ENCODE results near the gene NINJ2.
"Not testable (repeated sequence)": the region's sequence is repeated elsewhere in the genome, so short reads cannot be mapped to it uniquely, and the experiment has no call there.

The NINJ2 gene

DNA sequence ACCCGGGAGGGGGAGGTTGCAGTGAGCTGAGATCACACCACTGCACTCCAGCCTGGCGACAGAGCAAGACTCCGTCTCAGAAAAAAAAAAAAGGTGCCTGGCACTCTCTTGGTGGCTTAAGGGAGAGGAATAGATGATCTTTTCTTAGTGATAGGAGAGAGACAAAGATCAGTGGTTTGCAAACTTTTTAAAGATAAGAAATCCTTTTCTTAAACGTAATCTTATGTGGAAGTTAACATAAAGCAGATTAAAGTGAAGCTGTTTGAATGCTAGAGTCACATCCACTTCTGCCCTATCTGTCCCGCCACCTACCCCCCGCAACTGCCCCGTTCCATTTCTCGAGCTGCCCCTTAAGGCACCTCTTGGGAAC is 6.3 kb upstream of the NINJ2 start:
- no peak for DNase-seq

DNA sequence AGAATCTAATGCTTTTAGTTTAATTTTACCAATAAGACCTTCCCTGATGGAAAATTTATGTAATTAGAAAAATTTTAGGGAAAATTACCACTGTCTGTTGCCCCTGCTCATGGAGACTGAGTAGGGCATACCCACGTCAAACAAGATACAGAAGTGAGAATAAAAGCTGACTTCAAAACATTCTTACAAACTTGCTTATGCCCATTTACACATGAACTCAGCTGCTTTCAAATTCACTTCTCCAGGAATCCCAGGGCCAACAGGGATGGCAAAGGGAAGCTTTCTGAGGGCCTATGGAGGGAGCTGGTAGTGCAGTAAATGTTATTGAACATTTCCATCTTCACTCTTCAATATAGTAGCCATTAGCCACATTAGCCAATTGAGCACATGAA is 4.8 kb upstream of the NINJ2 start:
- DNase-seq = no peak

DNA sequence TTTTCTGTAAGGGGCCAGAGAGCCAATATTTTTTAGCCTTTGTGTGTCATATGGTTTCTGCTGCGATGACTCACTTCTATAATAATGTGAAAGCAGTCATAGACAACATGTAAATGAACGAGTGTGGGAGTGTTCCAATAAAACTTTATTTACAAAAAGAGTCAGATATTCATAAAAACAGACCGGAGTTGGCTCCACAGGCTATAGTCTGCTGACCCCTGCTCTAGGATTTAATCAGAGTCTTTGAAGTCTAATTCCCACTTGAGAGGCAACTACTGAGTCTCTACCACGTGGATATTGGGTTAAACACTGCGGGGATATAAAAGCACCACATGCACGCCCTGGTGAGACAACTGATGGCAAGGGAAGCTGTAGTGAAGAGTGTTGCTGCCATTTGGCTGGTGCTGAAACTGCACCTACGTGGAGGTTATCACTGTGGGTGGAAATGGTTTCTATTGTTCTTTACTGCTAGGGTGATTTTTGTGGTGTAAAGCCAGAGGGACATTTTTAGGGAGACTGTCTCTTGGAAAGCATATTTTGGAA is 3.6 kb upstream of the NINJ2 start:
- no peak for DNase-seq

DNA sequence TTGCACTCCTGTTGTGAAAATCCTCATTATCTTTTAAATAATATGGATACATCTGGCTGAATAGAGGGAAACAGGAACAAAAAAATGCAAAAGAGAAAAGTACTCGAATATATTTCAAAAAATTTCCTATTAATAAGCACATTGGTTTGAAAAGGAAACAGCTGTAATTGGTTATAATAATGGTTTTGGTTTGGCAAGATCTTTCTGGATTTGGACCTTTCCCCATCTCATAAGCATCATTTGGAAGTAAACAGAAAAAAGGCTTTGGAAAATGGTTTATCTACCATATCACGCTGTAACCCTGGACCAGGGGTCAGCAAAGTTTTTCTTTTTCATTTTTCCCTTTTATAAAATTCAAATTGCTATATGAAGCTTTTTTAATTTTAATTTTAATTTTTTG is 2.8 kb upstream of the NINJ2 start:
- DNase-seq = no peak

DNA sequence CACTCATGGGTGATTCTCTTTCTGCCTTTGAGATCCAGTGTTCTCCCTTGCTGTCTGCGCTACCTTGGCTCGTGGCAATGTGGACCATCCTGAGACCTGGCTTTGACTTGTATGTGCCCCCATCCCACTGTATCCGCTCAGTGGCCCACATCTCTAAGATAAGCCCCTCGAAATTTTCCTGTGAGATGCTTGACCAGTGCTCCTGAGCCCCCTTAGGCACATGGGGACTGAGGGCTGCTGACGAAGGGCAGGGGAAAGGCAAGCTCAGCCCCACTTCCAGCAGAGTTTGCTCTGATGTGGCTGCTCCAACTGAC is 1.5 kb upstream of the NINJ2 start:
- no peak for DNase-seq

DNA sequence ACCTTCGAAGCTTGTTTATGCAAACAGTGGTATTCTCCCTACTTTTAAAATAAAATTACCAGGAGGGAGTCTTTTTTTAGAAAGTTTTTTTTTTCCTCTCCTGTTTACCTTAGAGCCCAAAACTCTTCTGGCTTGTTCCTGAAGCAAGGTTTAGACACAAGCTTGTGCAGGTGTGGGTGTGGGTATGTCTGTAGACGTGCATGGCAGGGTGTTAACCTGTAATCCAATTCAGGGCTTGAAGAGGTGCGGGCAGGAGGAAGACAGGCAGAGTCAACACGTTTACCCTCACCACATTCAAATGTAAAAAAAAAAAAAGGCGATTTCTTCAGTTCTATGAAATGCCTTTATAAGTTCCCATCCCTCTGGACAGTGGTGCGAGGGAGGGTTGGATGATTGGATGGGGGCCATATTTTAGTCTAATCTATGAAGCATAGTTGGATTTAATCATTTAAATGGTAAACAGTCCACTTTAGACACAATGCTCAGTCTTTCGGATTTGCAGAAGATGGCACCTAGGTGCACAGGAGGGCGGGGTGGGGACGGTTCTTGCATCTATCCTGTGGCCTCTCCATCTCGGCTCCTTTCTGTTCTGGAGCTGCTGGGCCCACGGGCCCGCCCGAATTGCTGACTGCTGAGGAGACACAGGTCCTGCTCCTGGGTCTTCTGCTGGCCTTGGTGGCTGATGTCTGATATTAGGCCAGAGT is 982 bp upstream of the NINJ2 start:
- no peak for DNase-seq

DNA sequence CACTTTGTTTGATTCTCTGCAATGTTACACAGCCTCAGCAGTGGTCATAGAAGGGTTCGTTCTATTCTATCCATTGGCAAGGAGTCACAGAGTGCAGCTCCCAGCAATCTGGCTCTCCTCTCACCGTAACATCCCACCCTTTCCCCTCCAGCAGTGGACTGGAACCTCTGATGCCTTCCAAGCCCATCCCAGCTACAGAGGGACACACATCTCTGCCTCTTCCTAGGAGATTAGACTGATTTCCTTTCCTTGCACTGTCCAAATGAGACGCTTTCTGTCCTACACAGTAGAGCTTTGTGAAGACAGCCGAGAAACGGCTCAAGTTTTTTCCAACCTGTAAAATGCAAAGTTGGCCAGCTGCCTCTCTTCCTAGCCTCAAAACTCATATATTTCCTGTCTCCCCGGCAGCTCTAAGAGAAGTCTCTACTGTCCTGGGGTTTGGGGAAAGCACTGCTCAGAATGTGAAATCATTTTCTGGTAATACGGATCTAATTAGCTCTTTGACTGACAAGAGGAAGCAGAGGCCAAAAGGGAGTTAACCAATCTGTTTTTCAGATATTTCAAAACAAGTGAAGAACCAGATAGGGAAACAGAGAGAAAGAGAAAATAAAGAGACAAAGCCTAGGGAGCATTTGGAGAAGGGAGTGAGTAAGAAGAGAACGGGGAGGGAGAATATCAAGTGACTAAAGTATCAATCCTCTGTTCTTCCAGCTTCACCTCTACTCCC is 516 bp downstream of the NINJ2 start:
- no peak for DNase-seq

DNA sequence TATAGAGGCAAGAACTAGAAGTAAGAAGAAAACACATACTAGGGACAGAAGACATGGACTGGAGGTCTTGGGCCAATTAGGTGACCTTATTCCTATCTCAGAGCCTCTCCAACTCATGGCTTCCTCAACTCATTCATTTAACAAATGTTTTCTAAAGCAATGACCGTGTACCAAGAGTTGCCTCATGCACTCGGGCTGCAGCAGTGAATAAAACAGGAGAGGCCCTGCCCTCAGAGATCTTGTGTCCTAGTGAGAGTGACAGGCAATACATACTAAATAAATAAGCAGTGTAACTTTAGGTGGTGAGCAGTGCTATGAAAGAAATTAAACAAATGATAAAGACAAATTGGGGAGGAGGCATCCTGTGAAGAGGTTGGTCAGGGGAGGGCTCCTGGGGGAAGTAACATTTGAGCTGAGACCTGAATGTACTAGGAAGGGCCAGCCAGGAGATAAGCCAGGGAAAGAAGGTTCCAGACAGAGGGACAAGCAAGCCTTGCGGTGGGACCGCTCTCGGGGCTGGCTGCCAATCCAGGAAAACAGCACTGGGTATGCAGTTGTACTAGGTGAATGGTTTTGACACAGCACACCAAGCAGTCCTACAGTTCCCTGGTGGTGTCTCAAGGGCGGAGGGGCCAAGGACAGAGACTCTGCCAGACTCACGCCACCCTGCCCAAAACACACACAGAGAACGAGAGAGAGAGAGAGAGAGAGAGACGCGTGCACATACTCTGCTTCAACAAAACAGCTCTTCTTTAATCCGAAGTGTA is 1.3 kb downstream of the NINJ2 start:
- no peak for DNase-seq

DNA sequence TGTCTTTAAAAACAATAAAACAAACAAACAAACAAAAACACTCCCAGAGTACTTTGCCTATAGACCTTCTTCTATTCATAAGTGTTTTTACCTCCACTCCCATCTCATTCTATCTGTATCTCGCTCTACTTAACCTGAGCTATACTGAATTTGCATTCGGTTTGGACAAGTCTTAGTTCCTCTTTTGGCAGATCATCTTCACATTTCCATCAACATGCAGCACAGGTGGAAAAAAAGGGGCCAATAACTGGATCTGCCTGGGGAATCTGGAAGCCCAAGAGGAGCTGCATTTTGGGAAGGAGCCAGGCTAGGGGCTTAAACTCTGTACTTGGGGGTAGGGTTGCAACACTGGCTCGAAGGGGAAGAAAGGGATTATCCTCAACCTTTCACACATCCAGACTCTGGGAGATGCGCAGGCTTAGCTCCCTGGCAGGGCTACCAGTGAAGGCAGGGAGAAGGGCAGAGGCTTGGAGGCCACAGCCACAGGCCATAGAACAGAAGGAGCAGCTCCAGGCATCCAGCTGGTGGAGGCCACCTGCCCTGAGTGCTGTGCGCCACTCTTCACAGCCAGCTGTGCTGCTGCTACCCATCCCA is 4.1 kb downstream of the NINJ2 start:
- no peak for DNase-seq

DNA sequence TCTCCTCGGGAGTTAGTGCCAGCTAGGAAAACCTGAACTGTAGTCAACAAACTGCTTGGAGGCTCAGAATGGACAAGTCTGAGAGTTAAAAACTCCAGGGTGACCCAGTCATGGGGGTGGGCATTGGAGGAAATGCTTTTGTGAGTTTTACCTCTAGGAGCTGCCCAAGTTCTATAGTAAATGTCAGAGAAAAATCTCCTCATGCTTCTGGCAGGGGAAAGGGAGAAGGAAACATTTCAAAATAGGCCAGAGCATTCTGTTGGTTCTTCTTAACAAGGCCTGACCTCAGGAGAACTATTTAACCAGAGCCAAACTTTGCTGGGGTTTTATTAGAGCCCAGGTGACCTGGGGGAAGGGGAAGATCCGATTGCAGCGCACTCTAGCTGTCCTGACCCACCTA is 12.3 kb downstream of the NINJ2 start:
- no peak for DNase-seq

DNA sequence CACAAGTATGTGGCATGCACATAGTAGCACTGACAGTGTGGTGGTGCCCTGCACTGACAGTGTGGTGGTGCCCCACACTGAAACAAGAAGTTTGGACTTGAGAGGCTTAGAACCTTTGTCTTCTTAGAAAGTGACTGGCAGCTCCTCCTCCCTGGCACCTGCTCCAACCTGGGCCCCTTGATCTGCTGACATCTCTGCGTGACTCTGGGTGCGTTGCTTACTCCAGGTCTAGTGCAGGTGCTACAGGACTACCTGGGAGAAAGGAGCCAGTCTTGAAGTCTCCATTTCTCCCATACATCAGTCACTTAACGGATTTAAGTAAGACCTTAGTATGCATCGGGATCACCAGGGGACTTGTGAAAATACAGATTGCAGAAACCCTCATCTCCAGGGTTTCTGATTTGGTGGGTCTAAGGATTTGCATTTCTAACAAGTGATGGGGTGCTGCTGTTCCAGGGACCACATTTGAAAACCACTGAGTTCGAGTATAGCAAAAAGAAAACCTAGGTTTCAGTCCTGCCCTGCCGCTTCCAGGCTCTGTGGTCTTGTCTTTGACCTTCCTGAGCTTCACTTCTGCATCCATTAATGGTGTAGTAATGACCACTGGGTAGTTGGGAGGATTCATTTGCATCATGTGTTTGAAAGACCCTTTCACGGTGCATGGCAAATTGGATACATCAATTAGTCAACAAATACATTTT is 15.7 kb downstream of the NINJ2 start:
- no peak for DNase-seq

DNA sequence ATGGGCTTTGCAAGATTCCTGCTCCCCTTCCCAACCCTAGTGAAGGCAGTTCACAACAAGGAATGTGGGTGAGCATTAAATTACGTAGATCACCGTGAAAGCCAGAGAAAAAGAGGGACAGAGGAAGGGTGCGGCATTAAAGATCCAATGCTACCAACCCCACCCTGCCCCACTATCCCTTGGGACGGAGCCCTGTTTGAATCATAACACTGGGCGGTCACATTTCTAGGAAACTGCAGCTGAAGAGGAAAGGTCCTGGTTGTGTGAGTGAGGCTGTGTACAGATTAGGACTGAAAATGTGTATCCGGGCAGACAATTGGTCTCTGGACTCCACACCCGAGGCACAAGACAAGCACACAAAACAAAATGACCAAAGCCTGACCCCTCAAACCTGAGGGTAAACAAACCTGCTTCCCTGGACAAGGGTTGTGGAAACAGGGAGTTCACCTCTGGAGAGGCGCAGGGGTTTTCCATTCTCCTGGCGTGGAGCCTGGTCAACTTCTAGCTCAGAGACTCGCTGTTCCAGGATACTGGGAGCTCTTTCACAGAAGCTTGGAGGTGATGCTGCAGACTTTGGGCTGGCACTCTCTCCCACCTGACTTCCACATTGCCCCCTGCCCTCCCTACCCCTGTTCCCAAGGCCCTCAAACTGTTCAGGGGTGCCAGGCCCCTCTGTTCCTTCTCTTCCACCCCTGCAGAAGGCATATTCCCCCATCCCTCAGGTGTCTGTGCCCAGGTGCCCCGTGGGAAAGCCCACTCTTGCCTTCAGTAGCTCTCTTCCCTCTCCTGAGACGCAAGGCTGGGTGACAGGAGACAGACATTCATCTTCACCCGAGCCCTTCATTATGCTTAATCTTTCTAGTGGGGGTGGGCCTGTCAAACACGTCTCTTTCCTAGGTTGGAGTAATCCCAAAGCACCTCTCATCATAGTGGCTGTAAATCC is 16.5 kb downstream of the NINJ2 start:
- no peak for DNase-seq

DNA sequence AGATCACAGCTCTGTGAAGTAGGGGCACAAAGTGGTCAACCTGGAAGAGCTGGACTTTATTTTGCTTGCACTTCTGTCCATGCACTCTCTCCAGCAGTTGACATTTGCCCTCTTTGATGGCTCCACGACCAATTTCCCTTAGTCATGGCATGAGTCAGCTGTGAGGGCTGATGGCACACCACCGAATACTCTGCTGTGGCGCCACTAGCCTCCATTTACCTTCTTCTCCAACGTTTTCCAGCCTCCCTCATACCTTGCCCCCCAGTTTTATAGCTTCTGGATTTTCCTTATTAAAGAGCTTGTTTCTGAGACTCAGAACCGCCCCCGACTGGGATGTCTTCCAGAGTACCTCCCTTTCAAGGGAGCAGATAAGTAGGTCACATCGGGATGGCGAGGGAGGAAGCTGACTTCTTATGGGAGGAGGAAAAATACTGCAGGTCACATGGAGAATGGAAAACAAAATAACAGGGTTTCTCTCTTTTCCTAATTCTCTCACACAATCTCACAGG is 17.6 kb downstream of the NINJ2 start:
- DNase-seq = no peak

DNA sequence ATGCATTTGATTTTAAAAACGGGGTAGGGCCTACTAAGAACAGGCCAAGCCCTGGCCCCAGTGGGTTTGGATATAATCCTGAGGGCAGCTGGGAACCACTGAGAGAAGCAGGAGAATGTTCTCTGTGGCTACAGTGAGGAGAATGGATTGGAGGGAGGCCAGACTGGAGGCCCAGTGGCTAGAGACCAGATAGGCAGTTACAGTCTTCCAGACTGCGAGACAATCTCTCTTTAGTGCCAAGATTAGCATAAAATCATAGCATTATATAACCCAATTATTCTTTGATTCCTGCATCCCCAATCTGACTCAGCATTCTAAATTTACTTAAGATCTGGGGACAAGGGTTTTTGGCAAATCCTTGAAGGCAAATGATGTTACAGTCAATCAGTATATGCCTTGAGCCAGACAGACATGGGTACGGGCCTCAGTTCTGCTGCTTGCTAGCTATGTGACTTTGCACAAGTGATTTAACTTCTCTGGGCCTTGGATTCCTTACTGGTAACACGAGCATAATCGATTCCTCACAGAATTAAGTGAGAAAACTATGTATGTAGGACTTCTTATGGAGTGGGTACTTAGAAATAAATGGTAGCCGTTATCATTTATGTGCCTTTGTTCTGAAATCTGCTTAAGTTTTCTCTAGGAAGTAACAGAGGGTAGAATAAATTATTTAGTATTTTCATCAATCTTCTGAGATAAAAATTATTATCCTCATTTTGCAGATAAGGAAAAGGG is 18.3 kb downstream of the NINJ2 start:
- DNase-seq = no peak

DNA sequence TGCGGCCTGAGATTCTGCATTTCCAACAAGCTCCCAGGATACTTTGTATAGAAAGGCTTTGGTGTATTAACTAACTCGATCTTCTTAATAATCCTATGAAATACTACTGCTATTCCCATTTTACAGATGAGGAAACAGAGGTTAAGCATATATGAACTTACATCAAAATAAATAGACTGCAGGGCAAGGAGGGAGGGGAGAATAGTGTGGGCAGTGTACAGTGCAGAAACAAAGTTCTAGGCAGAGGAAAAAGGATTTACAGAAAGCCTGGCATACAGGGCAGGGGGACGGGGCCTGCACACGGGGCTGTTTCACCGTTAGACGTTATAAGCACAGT is 19.0 kb downstream of the NINJ2 start:
- DNase-seq = no peak

DNA sequence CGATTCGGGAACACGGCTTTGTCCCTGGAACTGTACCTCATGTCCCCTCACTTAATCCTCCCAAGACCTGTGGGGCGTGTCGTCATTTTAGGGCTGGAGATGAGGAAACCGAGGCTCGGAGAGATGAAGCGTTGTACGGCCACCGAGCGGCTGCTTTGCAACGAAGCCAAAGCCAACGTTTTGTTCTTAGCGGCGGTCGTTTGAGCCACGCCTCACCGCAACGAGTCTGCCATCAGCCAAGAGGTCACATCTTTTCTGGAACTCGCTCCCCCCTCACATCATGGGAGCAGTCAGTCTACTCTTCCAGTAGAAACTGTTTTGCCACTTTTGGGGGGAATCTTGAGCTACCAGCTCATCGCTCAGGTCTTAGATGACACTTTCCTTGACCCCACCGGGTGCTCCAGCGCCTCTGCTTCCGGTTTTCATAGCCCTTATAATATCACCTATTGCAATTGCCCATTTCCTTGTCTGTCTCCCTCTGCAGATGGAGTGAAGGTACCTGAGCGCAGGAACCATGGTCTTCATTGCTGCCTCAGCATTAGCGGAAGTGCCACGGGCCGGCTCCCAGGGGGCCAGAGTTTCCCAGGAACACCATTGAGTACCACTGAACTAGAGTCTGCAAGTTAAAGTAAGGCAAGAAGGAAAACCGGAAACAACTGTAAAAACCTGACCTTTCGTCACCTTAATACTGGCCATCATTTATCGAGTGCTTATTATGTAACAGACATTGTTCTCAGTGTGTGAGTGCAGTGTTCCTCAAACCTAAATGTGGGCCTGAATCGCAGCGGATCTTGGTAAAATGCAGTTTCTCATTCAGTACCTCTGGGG is 19.6 kb downstream of the NINJ2 start:
- peak; percentile 32 for DNase-seq

DNA sequence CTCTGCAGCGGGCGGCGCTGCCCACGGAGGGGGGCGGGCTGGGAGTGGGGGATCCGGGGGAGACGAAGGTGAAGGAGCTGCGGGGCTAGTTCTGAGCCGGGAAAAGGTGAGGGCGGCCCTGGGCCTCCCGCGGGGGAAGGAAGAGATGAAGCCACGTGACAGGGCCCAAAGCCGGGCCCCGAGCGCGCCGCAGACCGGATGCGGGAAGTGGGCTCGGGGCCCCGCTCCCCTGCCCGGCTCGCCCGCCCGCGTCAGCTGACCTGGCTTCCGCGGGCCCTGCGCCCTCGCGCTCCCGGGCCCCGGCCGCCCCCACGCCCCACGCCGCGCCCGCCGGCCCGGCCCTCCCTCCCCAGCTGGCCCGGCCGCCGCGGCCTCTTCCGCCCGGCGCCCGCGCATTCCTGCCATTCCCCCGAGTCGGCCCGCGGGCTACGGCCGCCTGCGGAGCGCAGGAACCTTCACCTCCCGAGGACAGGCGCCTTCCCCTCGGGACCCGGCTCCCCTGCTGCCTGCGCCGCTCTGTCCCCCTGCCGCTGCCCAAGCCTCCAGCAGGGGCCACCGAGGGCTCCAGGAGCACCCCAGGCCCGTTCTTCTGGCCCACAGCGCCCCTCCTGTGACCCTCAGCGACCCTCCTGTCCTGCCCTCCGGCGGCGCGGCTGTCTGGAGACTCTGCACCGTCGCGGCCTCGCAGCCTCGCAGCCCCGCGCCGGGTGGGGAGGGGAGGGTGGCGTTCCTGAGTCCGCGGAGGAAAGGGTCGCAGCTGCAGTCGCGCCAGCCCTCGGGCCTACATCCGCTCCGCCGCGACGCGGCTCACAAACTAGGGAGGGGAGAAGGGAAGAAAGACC is 20.4 kb downstream of the NINJ2 start:
- DNase-seq = peak; percentile 78

DNA sequence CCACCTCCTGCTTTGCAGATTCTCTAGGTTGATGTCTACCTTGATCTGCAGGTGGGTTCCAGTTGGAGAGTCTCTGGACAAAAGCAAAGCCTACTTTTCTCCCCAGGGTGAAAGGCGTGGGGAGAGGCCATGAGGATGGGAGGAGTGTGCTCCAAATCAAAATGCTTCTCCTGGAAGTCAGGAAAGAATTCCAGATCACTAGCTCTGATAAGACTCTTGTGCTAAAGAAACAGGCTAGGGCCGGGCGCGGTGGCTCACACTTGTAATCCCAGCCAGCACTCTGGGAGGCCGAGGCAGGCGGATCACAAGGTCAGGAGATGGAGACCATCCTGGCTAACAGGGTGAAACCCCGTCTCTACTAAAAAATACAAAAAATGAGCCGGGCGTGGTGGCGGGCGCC is 21.9 kb downstream of the NINJ2 start:
- DNase-seq = not testable (repeated sequence)

DNA sequence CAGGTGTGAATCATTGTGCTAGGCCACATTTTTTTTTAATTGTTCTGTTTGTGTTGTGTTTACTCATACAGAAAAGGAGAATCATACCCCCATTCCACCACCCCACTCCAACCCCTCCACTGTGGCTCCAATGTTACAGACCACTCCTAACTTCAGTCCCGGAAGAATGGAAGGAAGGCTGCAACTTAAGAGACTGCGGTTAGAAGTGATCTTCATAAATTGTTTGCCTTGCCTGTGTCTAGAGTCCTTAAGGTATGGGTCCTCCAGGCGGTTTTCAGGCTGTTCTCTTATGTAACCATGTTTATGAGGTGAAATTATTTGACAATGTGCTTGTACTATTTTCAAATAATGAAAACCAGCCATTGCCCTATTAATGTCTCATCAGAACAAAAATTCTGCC is 22.5 kb downstream of the NINJ2 start:
- DNase-seq = no peak

Measured in CD4-positive, alpha-beta T cell treated with Interleukin-15 for 1 hour (primary cell).